IMR-90 (cell line): Measurements from ENCODE around the gene SLC2A1. TPM values are rescaled to one million over a fixed set of nuclear protein-coding genes. Genes with fewer than 3 reads are reported as not detected.

Experiments
- ATAC-seq: fragments of 200-7000 bp; cut with Tn5 transposase; 2 replicates; pipeline ENCODE4 v1.9.1; 2020; ENCODE audit warnings: low read depth, mild to moderate bottlenecking, moderate library complexity
- BruUV-seq: library from RNA; stranded (reverse); fragments of 400-500 nt; replicated peaks from 2 replicates; lab custom pipeline; 2021; lab: Mats Ljungman, UMichigan
- CTCF ChIA-PET: fragments of 300-600 bp; formaldehyde crosslinking; extraction: SDS; loops from one replicate; lab custom pipeline; 2021; ENCODE audit warnings: antibody characterized with exemption; lab: Yijun Ruan, JAX
- POLR2A ChIA-PET: fragments of 300-600 bp; sonication (Branson Sonifier 250); formaldehyde crosslinking; loops from one replicate; lab custom pipeline; 2022; ENCODE audit warnings: antibody characterized with exemption; ENCODE audit not compliant: unreplicated experiment; lab: Charles Lee
- DNase-seq: peaks from one replicate; pipeline ENCODE4 v3.0.0; 2013
- H2AFZ ChIP-seq: replicated peaks from 2 replicates; pipeline ENCODE3; 2013; ENCODE audit warnings: low read length, mild to moderate bottlenecking; ENCODE audit not compliant: poor library complexity
- H2AK5ac ChIP-seq: 2 replicates; pipeline ENCODE4 v1.6.1; 2013; ENCODE audit warnings: low read depth, low read length, inconsistent platforms
- H2AK9ac ChIP-seq: replicated peaks from 2 replicates; pipeline ENCODE3; 2013; ENCODE audit warnings: mild to moderate bottlenecking, low read depth, low read length, moderate library complexity; ENCODE audit not compliant: poor library complexity
- H2BK120ac ChIP-seq: 2 replicates; pipeline ENCODE4 v1.6.1; 2013; ENCODE audit warnings: low read depth, low read length, inconsistent platforms
- H2BK15ac ChIP-seq: 3 replicates; pipeline ENCODE4 v1.6.1; 2013; ENCODE audit warnings: low read depth, low read length, inconsistent platforms
- H2BK20ac ChIP-seq: 2 replicates; pipeline ENCODE4 v1.6.1; 2013; ENCODE audit warnings: low read depth, mild to moderate bottlenecking, inconsistent platforms, low read length, moderate library complexity
- H2BK5ac ChIP-seq: 2 replicates; pipeline ENCODE4 v1.6.1; 2013; ENCODE audit warnings: mild to moderate bottlenecking, low read depth, low read length, inconsistent platforms; ENCODE audit not compliant: poor library complexity, severe bottlenecking
- H3K14ac ChIP-seq: replicated peaks from 2 replicates; pipeline ENCODE4 v1.6.1; 2013; ENCODE audit warnings: low read depth, low read length, inconsistent platforms
- H3K18ac ChIP-seq: 2 replicates; pipeline ENCODE4 v1.6.1; 2013; ENCODE audit warnings: low read depth, low read length, control low read depth
- H3K23ac ChIP-seq: 2 replicates; pipeline ENCODE4 v1.6.1; 2013; ENCODE audit warnings: low read depth, low read length, inconsistent platforms
- H3K27ac ChIP-seq: 2 replicates; pipeline ENCODE4 v1.5.1; 2013; ENCODE audit warnings: mild to moderate bottlenecking, control low read depth, low read length; ENCODE audit not compliant: insufficient read depth
- H3K27me3 ChIP-seq: 2 replicates; pipeline ENCODE4 v1.6.1; 2013; ENCODE audit warnings: low read length; ENCODE audit not compliant: control insufficient read depth, insufficient read depth
- H3K36me3 ChIP-seq: 2 replicates; pipeline ENCODE4 v1.6.1; 2013; ENCODE audit warnings: low read length, mixed read lengths; ENCODE audit not compliant: control insufficient read depth, insufficient read depth
- H3K4ac ChIP-seq: 2 replicates; pipeline ENCODE4 v1.6.1; 2013; ENCODE audit warnings: low read depth, low read length, inconsistent platforms
- H3K4me1 ChIP-seq: 2 replicates; pipeline ENCODE4 v1.6.1; 2013; ENCODE audit warnings: low read length, mixed read lengths; ENCODE audit not compliant: control insufficient read depth, insufficient read depth
- H3K4me2 ChIP-seq: 2 replicates; pipeline ENCODE4 v1.6.1; 2013; ENCODE audit warnings: low read depth, mild to moderate bottlenecking, control low read depth, low read length, moderate library complexity
- H3K4me3 ChIP-seq: 2 replicates; pipeline ENCODE4 v1.5.1; 2013; ENCODE audit warnings: low read depth, mild to moderate bottlenecking, control low read depth, low read length, moderate library complexity; ENCODE audit not compliant: insufficient read depth
- H3K56ac ChIP-seq: 2 replicates; pipeline ENCODE4 v1.6.1; 2013; ENCODE audit warnings: low read length, inconsistent platforms; ENCODE audit not compliant: insufficient read depth; ENCODE audit errors: extremely low read depth
- H3K79me1 ChIP-seq, 2 experiments: 2 replicates each; pipeline ENCODE4 v1.6.1; 2013; ENCODE audit warnings: low read length in 2 of 2, inconsistent platforms in 1 of 2, low read depth in 1 of 2
- H3K9ac ChIP-seq: 2 replicates; pipeline ENCODE4 v1.6.1; 2013; ENCODE audit warnings: low read depth, low read length, control low read depth
- H3K9me1 ChIP-seq: 2 replicates; pipeline ENCODE4 v1.6.1; 2013; ENCODE audit warnings: low read length, inconsistent platforms; ENCODE audit not compliant: insufficient read depth
- H3K9me3 ChIP-seq: 2 replicates; pipeline ENCODE4 v1.6.1; 2013; ENCODE audit warnings: low read length; ENCODE audit not compliant: control insufficient read depth, insufficient read depth
- H4K20me1 ChIP-seq: 2 replicates; pipeline ENCODE4 v1.6.1; 2013; ENCODE audit warnings: low read length, inconsistent platforms; ENCODE audit not compliant: insufficient read depth
- H4K5ac ChIP-seq: 2 replicates; pipeline ENCODE4 v1.6.1; 2013; ENCODE audit warnings: mild to moderate bottlenecking, low read depth, low read length, control low read depth
- H4K8ac ChIP-seq, 2 experiments: 2 replicates each; pipeline ENCODE4 v1.6.1; 2013; ENCODE audit warnings: low read depth in 2 of 2, low read length in 2 of 2, control low read depth in 1 of 2, inconsistent platforms in 1 of 2
- H4K91ac ChIP-seq: 2 replicates; pipeline ENCODE4 v1.6.1; 2013; ENCODE audit warnings: low read depth, low read length, inconsistent platforms; ENCODE audit not compliant: insufficient read depth
- BHLHE40 ChIP-seq: fragments of 150-350 bp; IDR thresholded peaks from 2 replicates; pipeline ENCODE4 v1.6.1; 2016; ENCODE audit warnings: mild to moderate bottlenecking, low read depth, low read length
- CEBPB ChIP-seq: IDR thresholded peaks from 2 replicates; pipeline ENCODE4 v1.6.1; 2012; ENCODE audit warnings: low read depth, low read length, improper control_type of control experiment
- CHD1 ChIP-seq: IDR thresholded peaks from 2 replicates; pipeline ENCODE4 v1.6.1; 2012; ENCODE audit warnings: low read depth, low read length, improper control_type of control experiment
- FOS ChIP-seq: fragments of 150-350 bp; IDR thresholded peaks from 2 replicates; pipeline ENCODE4 v1.6.1; 2016; ENCODE audit warnings: low read depth, low read length
- MAFK ChIP-seq: IDR thresholded peaks from 2 replicates; pipeline ENCODE4 v1.6.1; 2012; ENCODE audit warnings: low read depth, low read length, improper control_type of control experiment
- MAZ ChIP-seq: IDR thresholded peaks from 2 replicates; pipeline ENCODE4 v1.6.1; 2012; ENCODE audit warnings: low read depth, mild to moderate bottlenecking, low read length, improper control_type of control experiment, moderate library complexity, borderline replicate concordance
- MXI1 ChIP-seq: IDR thresholded peaks from 2 replicates; pipeline ENCODE4 v1.6.1; 2012; ENCODE audit warnings: low read depth, mild to moderate bottlenecking, low read length, moderate library complexity, borderline replicate concordance
- NFE2L2 ChIP-seq: fragments of 150-350 bp; IDR thresholded peaks from 2 replicates; pipeline ENCODE4 v1.6.1; 2016; ENCODE audit warnings: low read depth, mild to moderate bottlenecking, low read length
- POLR2A ChIP-seq: IDR thresholded peaks from 2 replicates; pipeline ENCODE4 v1.6.1; 2012; ENCODE audit warnings: mild to moderate bottlenecking, low read depth, low read length
- RAD21 ChIP-seq: IDR thresholded peaks from 2 replicates; pipeline ENCODE4 v1.6.1; 2012; ENCODE audit warnings: low read length, improper control_type of control experiment
- RCOR1 ChIP-seq: IDR thresholded peaks from 2 replicates; pipeline ENCODE4 v1.6.1; 2012; ENCODE audit warnings: mild to moderate bottlenecking, low read length, improper control_type of control experiment; ENCODE audit not compliant: insufficient replicate concordance
- RFX5 ChIP-seq: IDR thresholded peaks from 2 replicates; pipeline ENCODE4 v1.8.0; 2012; ENCODE audit warnings: low read depth, mild to moderate bottlenecking, low read length, moderate library complexity
- SMC3 ChIP-seq: fragments of 150-350 bp; IDR thresholded peaks from 2 replicates; pipeline ENCODE4 v1.6.1; 2016; ENCODE audit warnings: low read depth, mild to moderate bottlenecking, antibody characterized with exemption, low read length, moderate library complexity
- USF2 ChIP-seq: fragments of 150-350 bp; IDR thresholded peaks from 2 replicates; pipeline ENCODE4 v1.6.1; 2017; ENCODE audit warnings: mild to moderate bottlenecking, antibody characterized with exemption, low read length, low read depth
- WGBS, 2 experiments: methylation state at CpG; one replicate each; pipeline versions ENCODE4 v1.1.5 to v1.1.7; 2013; ENCODE audit warnings: missing lambda C conversion rate in 2 of 2; ENCODE audit not compliant: insufficient read length in 1 of 2; ENCODE audit errors: extremely low coverage in 2 of 2; 5-methylcytosine and 5-hydroxymethylcytosine counted together
- dilution Hi-C: fragments of 300-500 bp; cut with HindIII; formaldehyde crosslinking; loops from one replicate; pipeline ENCODE4 v1.14.3; 2018; ENCODE audit warnings: low sequenced_read_pairs; ENCODE audit not compliant: unreplicated experiment
- in situ Hi-C: fragments of 300-500 bp; cut with MboI; formaldehyde crosslinking; loops from 3 replicates; pipeline ENCODE4 v1.14.3; 2019; ENCODE audit warnings: low sequenced_read_pairs, inconsistent platforms, mixed read lengths
- intact Hi-C: fragments of 100-400 bp; cut with micrococcal nuclease; formaldehyde crosslinking; loops from 2 replicates; pipeline ENCODE4 v1.10.0; 2022
- polyA plus RNA-seq, 3 experiments: library from polyadenylated mRNA; depleted of rRNA; stranded (reverse); fragments of >200 nt; gene quantifications; 2 replicates each; pipeline ENCODE4 v1.2.3, GENCODE V29; 2012; ENCODE audit warnings: low replicate concordance in 1 of 3
- total RNA-seq: library from RNA; depleted of rRNA; stranded (reverse); fragments of >200 nt; gene quantifications from 2 replicates; pipeline ENCODE4 v1.2.3, GENCODE V29; 2012
- TF ChIP-seq, protein P1 (sequence below): fragments of 150-350 bp; IDR thresholded peaks from 2 replicates; pipeline ENCODE4 v1.6.1; 2016; ENCODE audit warnings: low read depth, mild to moderate bottlenecking, low read length, moderate library complexity, borderline replicate concordance
- TF ChIP-seq, protein P2 (sequence below): conservative IDR thresholded peaks from 2 replicates; pipeline ENCODE4 v1.5.1; 2012; ENCODE audit warnings: mild to moderate bottlenecking, low read depth, low read length, improper control_type of control experiment

SLC2A1 gene
- total and polyA plus RNA-seq, 2 of the 4 experiments (the other 2 are of a cell fraction): 200 to 395 TPM

DNA sequence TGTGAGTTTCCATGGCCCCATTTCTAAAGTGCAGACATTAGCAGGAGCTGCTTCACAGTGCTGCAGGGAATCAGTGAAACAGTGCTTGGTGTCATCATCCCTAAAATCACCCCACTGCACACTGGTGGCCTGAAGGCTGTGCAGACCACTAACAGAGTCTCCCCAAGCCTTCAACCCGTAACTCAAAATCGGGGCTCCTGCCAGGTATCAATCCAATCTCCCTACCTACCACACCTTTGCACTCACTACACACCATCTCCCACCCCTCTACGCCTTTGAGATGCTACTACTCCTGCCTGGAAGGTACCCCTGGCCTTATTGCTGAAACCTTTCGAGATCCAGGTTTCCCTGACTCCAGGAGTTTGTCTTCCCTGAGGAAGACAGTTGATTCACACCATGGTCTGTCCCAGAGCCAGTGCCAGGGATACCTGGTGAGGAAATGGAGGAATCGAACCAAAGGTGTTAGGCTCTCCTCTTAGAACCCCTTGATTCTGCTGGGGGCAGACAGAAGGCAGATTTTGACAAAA is 25.5 kb downstream of the SLC2A1 start:
- Histone ChIP-seq H4K20me1 (peaks cover 93% of the 10 kb centered on the region), H3K4me1 (peaks cover 35% of the 10 kb centered on the region), H3K14ac (no peak overlapping the region), H4K5ac (no peak overlapping the region; the same call in 1 of the 2 replicates), H2AK5ac (no peak overlapping the region; the same call in 1 of the 2 replicates), H2AFZ (no peak overlapping the region), H3K27me3 (no peaks in the 10 kb centered on the region), H3K4ac (no peak overlapping the region), H3K4me2 (no peak overlapping the region), H4K91ac (no peak overlapping the region), H3K23ac (no peak overlapping the region; the same call in 1 of the 2 replicates), H3K18ac (no peak overlapping the region), H4K8ac (peak overlapping the region in 1 of 2 experiments; percentile 6; a peak in 2 of 4 replicates), H2BK15ac (no peak overlapping the region; the same call in 2 of the 3 replicates), H3K56ac (no peak overlapping the region), H3K27ac (no peak overlapping the region), H3K79me1 (peaks cover 48 to 100% of the 10 kb centered on the region in 2 experiments), H3K9me1 (peaks cover 47% of the 10 kb centered on the region), H2BK20ac (no peak overlapping the region), H2AK9ac (no peak overlapping the region), H2BK5ac (peak overlapping the region; percentile 25), H2BK120ac (no peak overlapping the region), H3K36me3 (peaks cover 88% of the 10 kb centered on the region), H3K4me3 (no peak overlapping the region), H3K9ac (no peak overlapping the region), H3K9me3 (no peaks in the 10 kb centered on the region)
- CTCF ChIA-PET: no interaction called here
- in situ Hi-C loops: no loop called here
- TF ChIP-seq, protein P1, sequence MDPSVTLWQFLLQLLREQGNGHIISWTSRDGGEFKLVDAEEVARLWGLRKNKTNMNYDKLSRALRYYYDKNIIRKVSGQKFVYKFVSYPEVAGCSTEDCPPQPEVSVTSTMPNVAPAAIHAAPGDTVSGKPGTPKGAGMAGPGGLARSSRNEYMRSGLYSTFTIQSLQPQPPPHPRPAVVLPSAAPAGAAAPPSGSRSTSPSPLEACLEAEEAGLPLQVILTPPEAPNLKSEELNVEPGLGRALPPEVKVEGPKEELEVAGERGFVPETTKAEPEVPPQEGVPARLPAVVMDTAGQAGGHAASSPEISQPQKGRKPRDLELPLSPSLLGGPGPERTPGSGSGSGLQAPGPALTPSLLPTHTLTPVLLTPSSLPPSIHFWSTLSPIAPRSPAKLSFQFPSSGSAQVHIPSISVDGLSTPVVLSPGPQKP: no peak
- TF ChIP-seq NFE2L2 (no peak), RFX5 (no peak), USF2 (no peak), POLR2A (no peak), MAFK (no peak), RAD21 (no peak), FOS (no peak), CEBPB (no peak), BHLHE40 (no peak), RCOR1 (no peak), SMC3 (no peak), MXI1 (no peak), CHD1 (no peak), MAZ (no peak)
- TF ChIP-seq, protein P2, sequence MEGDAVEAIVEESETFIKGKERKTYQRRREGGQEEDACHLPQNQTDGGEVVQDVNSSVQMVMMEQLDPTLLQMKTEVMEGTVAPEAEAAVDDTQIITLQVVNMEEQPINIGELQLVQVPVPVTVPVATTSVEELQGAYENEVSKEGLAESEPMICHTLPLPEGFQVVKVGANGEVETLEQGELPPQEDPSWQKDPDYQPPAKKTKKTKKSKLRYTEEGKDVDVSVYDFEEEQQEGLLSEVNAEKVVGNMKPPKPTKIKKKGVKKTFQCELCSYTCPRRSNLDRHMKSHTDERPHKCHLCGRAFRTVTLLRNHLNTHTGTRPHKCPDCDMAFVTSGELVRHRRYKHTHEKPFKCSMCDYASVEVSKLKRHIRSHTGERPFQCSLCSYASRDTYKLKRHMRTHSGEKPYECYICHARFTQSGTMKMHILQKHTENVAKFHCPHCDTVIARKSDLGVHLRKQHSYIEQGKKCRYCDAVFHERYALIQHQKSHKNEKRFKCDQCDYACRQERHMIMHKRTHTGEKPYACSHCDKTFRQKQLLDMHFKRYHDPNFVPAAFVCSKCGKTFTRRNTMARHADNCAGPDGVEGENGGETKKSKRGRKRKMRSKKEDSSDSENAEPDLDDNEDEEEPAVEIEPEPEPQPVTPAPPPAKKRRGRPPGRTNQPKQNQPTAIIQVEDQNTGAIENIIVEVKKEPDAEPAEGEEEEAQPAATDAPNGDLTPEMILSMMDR: no peak
- WGBS, 2 experiments: 78% methylated on average over 3 of the region's 5 CpGs; no CpG with 5 or more reads in 1 of the 2 experiments
- DNase-seq (no peak), ATAC-seq (no peak)
- POLR2A ChIA-PET: no interaction called here
- no TSS peak for BruUV-seq
- intact Hi-C loops: no loop called here
- dilution Hi-C loops: no loop called here
